ENCODE data around the gene AP3M1.

Gene AP3M1

GRCh38 chr10:74176380-74177139, 25.9 kb upstream of the AP3M1 start (continued):
- TF ChIP-seq ZNF776 (tag by site-specific recombination; IDR thresholded peaks at IDR 0.05; ENCODE audit: borderline replicate concordance) (no peak), ZNF2 (tag by site-specific recombination; IDR thresholded peaks at IDR 0.05) (peak; percentile 38), GLIS2 (tag by site-specific recombination; IDR thresholded peaks at IDR 0.05) (peak; percentile 87), ZNF362 (tag by site-specific recombination; IDR thresholded peaks at IDR 0.05) (peak; percentile 21; the same call in 1 of the 2 replicates), ZSCAN18 (tag by site-specific recombination; IDR thresholded peaks at IDR 0.05) (no peak), ZNF530 (tag by site-specific recombination; IDR thresholded peaks at IDR 0.05; ENCODE audit: low read depth) (no peak), EGR2 (tag by site-specific recombination; IDR thresholded peaks at IDR 0.05; ENCODE audit: low read depth) (peak; percentile 25; the same call in 1 of the 2 replicates), ZIC2 (tag by site-specific recombination; IDR thresholded peaks at IDR 0.05) (peak; percentile 30; the same call in 1 of the 2 replicates), MEIS1 (CRISPR knock-in tag; IDR thresholded peaks at IDR 0.05; ENCODE audit: borderline replicate concordance) (no peak), ZNF169 (tag by site-specific recombination; IDR thresholded peaks at IDR 0.05) (no peak), MYNN (tag by site-specific recombination; IDR thresholded peaks at IDR 0.05; ENCODE audit: borderline replicate concordance) (no peak), ZNF473 (tag by site-specific recombination; IDR thresholded peaks at IDR 0.05) (no peak), ZNF404 (tag by site-specific recombination; IDR thresholded peaks at IDR 0.05) (no peak), PRDM6 (tag by site-specific recombination; IDR thresholded peaks at IDR 0.05) (no peak), ZFP69B (tag by site-specific recombination; IDR thresholded peaks at IDR 0.05) (0 out of 2 replicates have a peak, but pooled peaks have one; percentile 15), ZNF175 (tag by site-specific recombination; IDR thresholded peaks at IDR 0.05) (no peak), ZSCAN30 (tag by site-specific recombination; IDR thresholded peaks at IDR 0.05) (peak; percentile 17; the same call in 1 of the 2 replicates), SCRT1 (tag by site-specific recombination; IDR thresholded peaks at IDR 0.05; ENCODE audit: borderline replicate concordance) (peak; percentile 6; the same call in 1 of the 2 replicates), ZNF214 (tag by site-specific recombination; IDR thresholded peaks at IDR 0.05; ENCODE audit: borderline replicate concordance) (no peak), ZXDB (tag by site-specific recombination; IDR thresholded peaks at IDR 0.05) (peak; percentile 96), ZNF138 (tag by site-specific recombination; IDR thresholded peaks at IDR 0.05; ENCODE audit: borderline replicate concordance) (no peak), ZNF239 (tag by site-specific recombination; IDR thresholded peaks at IDR 0.05) (no peak), ZNF302 (tag by site-specific recombination; IDR thresholded peaks at IDR 0.05; ENCODE audit: low read depth) (no peak)
- TF ChIP-seq, protein P1, sequence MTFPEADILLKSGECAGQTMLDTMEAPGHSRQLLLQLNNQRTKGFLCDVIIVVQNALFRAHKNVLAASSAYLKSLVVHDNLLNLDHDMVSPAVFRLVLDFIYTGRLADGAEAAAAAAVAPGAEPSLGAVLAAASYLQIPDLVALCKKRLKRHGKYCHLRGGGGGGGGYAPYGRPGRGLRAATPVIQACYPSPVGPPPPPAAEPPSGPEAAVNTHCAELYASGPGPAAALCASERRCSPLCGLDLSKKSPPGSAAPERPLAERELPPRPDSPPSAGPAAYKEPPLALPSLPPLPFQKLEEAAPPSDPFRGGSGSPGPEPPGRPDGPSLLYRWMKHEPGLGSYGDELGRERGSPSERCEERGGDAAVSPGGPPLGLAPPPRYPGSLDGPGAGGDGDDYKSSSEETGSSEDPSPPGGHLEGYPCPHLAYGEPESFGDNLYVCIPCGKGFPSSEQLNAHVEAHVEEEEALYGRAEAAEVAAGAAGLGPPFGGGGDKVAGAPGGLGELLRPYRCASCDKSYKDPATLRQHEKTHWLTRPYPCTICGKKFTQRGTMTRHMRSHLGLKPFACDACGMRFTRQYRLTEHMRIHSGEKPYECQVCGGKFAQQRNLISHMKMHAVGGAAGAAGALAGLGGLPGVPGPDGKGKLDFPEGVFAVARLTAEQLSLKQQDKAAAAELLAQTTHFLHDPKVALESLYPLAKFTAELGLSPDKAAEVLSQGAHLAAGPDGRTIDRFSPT (tag by site-specific recombination; IDR thresholded peaks at IDR 0.05) = peak; percentile 98
- TF ChIP-seq, protein P2, sequence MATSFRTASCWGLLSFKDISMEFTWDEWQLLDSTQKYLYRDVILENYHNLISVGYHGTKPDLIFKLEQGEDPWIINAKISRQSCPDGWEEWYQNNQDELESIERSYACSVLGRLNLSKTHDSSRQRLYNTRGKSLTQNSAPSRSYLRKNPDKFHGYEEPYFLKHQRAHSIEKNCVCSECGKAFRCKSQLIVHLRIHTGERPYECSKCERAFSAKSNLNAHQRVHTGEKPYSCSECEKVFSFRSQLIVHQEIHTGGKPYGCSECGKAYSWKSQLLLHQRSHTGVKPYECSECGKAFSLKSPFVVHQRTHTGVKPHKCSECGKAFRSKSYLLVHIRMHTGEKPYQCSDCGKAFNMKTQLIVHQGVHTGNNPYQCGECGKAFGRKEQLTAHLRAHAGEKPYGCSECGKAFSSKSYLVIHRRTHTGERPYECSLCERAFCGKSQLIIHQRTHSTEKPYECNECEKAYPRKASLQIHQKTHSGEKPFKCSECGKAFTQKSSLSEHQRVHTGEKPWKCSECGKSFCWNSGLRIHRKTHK (tag by site-specific recombination; IDR thresholded peaks at IDR 0.05) = no peak
- TF ChIP-seq, protein P3, sequence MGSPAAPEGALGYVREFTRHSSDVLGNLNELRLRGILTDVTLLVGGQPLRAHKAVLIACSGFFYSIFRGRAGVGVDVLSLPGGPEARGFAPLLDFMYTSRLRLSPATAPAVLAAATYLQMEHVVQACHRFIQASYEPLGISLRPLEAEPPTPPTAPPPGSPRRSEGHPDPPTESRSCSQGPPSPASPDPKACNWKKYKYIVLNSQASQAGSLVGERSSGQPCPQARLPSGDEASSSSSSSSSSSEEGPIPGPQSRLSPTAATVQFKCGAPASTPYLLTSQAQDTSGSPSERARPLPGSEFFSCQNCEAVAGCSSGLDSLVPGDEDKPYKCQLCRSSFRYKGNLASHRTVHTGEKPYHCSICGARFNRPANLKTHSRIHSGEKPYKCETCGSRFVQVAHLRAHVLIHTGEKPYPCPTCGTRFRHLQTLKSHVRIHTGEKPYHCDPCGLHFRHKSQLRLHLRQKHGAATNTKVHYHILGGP (tag by site-specific recombination; IDR thresholded peaks at IDR 0.05) = no peak
- TF ChIP-seq, protein P4, sequence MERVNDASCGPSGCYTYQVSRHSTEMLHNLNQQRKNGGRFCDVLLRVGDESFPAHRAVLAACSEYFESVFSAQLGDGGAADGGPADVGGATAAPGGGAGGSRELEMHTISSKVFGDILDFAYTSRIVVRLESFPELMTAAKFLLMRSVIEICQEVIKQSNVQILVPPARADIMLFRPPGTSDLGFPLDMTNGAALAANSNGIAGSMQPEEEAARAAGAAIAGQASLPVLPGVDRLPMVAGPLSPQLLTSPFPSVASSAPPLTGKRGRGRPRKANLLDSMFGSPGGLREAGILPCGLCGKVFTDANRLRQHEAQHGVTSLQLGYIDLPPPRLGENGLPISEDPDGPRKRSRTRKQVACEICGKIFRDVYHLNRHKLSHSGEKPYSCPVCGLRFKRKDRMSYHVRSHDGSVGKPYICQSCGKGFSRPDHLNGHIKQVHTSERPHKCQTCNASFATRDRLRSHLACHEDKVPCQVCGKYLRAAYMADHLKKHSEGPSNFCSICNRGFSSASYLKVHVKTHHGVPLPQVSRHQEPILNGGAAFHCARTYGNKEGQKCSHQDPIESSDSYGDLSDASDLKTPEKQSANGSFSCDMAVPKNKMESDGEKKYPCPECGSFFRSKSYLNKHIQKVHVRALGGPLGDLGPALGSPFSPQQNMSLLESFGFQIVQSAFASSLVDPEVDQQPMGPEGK (tag by site-specific recombination; IDR thresholded peaks at IDR 0.05) = no peak; the same call in 1 of the 2 replicates
